ENCODE results near the gene NECTIN2.

- TF ChIP-seq CTCF (conservative IDR thresholded peaks at IDR 0.05; ENCODE audit: low read length) (no peak), EZH2phosphoT487 (IDR thresholded peaks at IDR 0.05; ENCODE audit: borderline replicate concordance, low read depth, low read length) (no peak)
Observed at GRCh38 chr19:44882063-44882462, 36.0 kb downstream of the NECTIN2 start.
